GDM1 (cell line): Measurements from ENCODE around the gene CLDN15.
"Not testable (repeated sequence)": the region's sequence is repeated elsewhere in the genome, so short reads cannot be mapped to it uniquely, and the experiment has no call there.

Experiments used
- DNase-seq: peaks from one replicate; lab custom pipeline; 2025; lab: John Stamatoyannopoulos, UW

The CLDN15 gene, protein sequence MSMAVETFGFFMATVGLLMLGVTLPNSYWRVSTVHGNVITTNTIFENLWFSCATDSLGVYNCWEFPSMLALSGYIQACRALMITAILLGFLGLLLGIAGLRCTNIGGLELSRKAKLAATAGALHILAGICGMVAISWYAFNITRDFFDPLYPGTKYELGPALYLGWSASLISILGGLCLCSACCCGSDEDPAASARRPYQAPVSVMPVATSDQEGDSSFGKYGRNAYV

DNA sequence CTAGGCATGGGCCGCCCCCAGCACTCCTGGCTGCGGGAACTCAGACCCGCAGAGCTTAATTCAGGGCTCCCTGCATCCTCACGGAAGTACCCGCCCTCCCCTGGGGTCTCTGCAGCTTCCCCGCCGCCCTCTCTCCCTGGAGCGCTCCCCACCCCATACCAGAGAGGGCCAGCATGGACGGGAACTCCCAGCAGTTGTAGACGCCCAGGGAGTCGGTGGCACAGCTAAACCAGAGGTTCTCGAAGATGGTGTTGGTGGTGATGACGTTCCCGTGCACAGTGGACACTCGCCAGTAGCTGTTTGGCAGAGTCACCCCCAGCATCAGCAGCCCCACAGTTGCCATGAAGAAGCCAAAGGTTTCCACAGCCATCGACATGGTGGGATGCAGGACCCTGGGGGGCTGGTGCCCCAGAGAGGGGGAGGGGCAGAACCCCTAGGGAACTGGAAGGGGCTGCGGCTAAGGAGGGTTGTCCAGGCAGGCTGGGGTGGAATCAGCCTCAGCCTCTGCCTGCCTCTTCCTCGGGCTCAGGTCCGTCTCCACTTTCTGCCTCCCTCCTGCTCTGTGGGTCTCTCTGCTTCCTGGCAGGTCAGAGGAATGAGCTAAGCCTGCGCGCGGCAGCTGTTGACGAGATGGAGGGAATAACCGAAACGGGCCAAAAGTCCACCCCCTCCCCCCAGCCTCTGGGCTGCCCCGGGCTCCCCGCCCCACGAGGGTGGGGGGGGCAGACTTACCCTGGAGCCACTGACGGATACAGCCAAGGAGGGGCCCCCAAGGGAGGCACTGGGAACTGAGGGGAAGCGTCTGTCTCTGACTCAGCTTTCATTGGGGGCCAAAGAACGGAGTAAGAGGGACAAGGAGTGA is at the start of gene CLDN15:
Gene CLDN15, minus strand, starts transcription at position 597 of the 862 bp plus-strand sequence. Its CDS starts 221 bp downstream, at position 376.
- peak; percentile 82 for DNase-seq

DNA sequence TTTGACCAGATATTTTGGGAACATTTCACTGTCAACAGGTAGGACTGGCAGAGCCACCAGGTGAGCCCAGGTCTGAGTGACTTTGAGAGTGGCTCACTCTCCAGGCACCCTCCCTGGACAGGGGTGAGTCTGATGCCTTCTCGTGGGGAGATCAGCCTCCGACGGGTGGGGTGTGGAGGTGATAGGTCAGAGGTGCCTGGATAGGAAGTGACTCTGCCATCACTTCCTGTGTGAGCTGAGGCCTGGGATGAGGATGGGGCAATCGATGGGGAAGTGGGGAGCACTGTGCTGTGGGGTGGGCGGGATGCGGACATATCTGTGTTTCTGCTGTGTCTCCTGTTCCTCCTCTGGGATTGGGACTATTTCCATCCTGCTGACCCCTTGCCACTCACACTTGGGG is 49.4 kb upstream of the CLDN15 start:
- DNase-seq, result no peak

DNA sequence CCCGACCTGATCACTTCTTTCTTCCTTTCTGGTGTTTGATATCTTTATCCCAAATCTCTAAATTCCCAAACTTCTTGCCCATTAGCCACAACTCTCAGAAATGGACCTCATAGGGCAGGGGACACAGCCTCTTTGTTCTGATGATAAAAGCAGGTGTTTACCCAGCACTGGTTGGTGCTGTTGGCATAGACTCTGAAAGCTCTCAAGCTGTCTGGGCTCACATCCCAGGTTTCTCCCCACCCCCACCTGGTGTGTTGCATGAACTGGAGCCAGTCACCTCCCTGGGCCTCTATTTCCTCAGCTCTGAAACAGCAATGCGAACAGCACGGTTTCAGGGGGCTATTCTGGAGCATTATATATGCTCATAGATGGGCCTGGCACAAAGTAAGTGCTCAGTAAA is 48.3 kb upstream of the CLDN15 start:
- not testable (repeated sequence) for DNase-seq

DNA sequence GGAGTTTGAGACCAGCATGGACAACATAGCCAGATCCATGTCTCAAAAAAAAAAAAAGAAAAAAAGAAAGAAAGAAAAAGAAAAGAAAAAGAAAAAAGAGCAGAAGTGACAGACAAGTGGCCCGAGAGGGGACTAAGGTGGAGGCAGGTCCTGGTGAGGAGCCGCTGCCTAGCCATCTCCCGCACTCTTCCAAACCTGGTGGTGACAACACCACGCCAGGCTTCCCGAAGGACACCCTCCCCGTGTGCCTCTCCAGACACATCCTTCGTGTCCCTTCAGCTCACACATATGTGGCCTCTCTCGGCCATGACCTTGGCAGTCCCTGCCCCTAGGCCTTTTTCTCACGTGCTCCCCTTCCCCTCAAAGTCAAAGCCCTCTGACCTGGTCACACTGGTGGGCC is 47.6 kb upstream of the CLDN15 start:
- no peak for DNase-seq

DNA sequence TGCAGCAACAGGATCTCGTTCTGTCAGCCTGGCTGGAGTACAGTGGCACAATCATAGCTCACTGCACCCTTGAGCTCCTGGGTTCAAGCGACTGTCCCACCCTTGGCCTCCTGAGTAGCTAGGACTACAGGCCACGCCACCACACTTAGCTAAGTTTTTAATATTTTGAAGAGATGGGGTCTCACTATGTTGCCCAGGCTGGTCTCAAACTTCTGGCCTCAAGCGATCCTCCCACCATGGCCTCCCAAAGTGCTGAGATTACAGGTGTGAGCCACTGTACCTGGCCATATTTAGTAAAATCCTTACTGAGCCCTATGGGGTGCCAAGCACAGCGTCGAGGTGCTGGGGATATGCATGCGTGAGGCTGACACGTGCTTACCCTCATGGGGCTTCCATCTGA is 43.3 kb upstream of the CLDN15 start:
- DNase-seq, result not testable (repeated sequence)

DNA sequence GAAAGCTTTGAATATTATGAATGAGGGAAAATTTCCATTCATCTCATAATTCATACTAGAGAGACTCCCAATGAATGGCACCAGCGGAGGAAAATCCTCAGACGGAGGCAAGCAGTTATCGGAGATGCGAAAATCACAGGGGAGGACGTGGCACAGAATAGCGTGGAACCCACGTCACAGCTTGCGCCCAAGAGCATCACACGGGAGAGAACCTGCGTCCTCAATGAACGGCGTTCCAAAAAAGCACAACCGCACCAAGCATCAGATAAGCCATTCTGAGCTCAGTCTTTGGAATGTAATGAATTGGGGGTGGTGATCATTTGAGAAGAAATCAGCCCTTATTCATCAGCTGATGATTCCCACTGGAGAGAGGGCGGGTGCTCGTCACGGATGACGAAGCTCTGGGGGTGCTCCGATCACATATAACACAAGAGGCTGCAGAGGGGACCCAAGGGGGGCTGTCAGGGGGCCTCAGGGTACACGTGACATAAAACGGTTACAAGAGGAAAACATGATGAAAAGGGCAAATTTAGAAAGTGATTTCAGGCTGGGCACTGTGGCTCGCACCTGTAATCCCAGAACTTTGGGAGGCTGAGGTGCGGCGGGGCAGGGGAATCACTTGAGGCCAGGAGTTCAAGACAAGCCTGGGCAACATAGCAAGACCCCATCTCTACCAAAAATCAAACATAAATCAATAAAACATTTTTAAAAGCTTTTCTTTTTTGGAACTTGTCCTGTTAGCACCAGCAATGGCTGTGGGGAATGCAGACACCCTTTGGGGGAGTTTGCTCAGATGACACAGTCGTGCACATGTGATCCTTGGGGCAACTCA is 41.1 kb upstream of the CLDN15 start:
- DNase-seq, result no peak

DNA sequence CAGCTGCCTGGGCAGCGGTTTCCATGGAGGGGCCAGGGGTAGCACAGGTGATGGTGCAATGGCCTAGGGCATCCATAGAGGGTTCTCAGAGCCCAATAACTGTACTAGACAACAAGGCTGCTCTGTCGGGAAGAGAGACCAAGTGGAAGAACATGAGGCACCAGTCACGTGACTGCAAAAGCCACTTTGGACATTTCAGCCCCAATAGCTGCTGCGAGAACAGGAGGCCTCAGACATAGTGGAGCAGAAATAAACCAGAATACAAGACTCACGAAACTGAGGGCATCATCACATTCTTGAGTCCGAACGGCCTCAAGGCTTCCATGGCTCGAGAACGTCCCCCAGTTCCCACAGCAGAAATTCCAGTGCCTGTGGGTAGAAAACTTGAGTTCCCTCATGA is 39.6 kb upstream of the CLDN15 start:
- no peak for DNase-seq

DNA sequence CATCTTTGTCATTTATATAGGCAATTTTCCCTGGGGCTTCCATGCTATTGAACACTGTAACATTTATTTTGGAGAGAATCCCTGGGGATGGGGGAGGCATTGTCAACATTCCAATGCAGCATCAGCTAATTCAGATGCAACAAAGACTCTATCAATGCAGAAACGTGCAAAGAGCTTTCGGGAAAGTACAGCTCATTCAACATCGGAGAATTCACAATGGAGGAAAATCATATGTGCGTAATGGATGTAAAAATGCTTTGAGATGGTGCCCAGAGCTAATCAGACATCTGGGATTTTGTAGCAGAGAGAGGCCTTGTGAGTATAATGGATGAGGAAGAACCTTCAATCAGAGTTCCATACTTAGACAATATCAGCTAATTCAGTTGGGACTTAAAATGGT is 35.6 kb upstream of the CLDN15 start:
- no peak for DNase-seq

DNA sequence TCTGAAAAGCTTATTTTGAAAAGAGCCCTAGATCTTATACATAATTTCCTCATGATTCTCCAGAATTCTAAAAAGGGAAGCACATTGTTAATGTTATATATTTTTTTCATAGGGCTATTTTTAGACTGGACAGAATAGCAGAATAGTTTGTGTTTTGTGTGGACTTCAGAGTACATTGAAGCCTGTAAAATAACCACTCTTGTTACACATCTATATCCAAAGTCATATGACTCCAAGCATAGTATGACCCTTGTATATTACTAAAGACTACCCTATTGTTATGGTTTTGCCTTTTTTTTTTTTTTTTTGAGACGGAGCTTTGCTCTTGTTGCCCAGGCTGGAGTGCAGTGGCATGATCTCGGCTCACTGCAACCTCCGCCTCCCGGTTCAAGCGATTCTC is 33.4 kb upstream of the CLDN15 start:
- no peak for DNase-seq

DNA sequence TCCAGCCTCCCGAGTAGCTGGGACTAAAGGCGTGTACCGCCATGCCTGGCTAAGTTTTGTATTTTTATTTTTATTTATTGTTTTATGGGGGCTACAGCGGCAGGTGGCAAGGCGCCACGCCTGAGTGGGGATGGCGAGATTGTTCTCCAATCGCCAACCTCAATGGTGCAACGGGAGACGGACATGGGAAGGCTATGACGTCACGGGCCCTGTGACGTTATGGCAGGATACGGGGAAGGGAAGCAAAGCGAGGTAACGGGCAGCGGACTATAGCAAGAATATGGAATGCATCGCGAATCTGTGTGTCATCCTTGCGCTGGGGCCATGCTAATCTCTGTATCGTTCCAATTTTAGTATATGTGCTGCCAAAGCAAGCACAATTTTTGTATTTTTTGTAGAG is 32.1 kb upstream of the CLDN15 start:
- DNase-seq, result no peak

DNA sequence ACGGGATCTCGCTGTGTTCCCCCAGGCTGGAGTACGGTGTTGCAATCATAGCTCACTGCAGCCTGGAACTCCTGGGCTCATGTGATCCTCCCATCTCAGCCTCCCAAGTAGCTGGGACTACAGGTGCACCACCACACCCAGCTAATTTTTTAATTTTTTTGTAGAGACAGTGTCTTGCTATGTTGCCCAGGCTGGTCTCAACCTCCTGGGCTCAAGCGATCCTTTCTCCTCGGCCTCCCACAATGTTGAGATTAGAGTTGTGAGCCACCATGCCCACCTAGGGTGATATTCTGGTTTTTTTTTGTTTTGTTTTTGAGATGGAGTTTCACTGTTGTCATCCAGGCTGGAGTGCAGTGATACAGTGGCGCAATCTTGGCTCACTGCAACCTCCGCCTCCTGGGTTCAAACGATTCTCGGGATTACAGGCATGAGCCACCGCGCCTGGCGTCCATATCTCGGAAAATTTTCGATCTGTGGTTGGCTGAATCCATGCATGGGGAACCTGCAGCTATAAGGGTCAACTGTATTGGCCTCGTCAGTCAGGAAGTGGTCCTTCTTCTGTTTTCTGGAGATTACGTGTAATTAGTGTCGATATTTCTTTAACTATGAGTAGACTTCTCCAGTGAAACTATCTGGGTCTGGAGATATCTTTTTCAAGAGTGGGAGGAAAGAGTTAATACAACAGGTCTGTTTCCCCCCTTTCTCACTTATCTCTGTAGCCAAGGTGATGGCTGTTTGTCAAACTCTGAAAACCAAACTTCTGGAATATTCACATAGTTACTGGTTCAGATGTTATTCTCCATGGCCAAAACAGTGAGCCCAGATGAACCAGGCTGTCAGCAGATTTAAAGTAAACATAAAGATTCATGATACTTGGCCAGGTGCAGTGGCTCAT is 28.3 kb upstream of the CLDN15 start:
- no peak for DNase-seq

DNA sequence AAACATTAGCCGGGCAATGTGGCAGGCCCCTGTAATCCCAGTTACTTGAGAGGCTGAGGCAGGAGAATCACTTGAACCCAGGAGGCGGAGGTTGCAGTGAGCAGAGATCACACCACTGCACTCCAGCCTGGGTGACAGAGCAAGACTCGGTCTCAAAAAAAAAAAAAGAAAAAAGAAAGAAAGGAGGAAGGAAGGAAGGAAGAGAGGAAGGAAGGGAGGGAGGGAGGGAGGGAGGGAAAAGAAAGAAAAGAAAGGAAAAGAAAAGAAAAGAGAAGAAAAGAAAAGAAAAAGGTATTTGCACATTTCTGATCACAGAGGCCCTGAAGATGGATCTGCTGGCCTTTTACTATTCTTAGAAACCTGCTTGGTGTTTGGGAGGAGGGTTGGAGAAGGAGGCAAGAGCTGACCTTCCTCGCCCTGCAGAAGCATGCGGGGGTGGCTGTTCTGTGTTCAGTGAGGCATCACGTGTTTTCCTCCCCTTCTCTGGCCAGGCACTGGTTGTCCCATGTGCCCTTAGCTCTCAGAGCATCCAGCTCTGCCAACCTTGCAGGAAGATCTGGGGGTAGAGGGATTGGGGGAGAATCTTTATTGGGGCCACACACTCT is 26.6 kb upstream of the CLDN15 start:
- not testable (repeated sequence) for DNase-seq

DNA sequence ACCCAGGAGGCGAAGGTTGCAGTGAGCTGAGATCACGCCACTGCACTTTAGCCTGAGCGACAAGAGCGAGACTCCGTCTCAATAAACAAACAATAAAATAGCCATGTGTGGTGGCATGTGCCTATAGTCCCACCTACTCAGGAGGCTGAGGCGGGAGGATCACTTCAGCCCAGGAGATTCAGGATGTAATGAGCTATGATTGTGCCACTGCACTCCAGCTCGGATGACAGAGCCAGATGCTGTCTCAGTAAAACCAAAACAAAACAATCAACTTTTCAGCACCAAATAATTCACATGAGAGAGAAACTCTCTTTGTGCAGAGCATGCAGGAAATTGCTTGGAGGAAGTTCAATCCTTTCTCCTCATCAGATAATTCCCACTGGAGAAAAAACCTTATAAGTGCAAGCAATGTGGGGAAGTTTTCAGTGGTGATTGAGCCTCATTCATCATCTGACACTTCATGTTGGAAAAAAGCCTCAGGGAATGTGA is 20.7 kb upstream of the CLDN15 start:
- no peak for DNase-seq

DNA sequence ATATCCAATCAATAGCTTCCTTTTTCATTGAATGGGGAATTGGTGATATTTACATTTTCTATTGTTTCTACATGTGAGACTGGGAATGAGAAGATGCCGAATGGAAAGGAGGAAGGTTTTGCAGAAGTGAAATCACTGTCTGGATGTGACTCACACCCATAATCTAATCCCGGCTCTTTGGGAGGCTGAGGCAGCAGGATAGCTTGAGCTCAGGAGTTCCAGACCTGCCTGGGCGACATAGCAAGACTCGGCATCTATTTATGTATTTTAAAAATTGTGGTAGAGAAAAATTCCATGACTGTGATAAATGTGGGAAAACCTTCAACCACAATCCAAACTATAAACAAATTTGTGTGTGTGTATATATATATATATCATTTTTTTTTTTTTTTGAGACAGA is 18.2 kb upstream of the CLDN15 start:
- DNase-seq, result no peak

DNA sequence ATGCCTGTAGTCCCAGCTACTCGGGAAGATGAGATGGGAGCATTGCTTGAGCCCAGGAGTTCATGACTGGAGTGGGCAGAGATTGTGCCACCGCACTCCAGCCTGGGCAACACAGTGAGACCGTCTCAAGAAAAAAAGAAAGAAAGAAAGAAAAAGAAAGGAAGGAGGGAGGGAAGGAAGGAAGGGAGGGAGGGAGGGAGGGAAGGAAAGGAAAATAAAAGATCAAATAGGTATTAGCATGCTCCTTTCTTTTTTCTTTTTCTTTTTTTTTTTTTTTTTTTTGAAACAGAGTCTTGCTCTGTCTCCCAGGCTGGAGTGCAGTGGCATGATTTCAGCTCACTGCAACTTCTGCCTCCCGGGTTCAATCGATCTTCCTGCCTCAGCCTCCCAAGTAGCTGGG is 15.6 kb upstream of the CLDN15 start:
- DNase-seq, result not testable (repeated sequence)

DNA sequence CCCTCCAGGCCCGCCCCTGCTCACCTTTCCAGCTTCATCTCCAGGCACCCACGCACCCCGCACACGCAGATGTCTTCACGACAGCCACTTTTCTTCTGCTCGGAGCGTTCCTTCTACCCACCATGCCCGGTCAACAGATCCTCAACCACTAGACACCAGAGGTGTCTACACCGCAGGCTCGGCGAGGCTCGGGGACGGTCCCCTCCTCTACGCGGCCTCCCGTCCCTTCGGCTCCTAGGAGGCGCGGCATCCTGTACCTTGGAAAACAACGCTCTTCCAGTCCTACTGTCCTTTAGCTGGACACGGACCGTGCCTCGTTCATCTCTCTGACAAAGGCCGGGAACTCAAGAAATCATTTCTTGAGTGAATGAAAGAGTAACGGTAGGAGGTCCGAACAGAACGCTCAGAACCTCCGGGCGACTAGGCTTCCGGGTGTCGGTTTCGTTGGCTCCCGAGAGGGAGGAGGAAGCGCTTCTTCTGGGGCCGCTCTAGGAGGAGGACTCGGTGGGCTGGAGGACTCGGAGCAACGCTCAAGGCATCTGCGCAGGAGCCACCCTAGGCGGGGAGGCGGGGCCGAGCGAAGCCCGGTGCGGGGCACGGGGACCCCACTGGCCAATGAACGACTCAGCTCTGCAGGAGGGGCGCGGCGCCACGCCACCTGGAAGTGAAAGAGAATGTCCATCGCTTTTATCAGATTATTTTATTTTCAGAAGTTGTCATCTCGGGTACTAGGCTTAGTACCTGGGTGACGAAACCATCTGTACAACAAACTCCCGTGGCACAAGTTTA is 14.5 kb upstream of the CLDN15 start:
- peak; percentile 97 for DNase-seq

DNA sequence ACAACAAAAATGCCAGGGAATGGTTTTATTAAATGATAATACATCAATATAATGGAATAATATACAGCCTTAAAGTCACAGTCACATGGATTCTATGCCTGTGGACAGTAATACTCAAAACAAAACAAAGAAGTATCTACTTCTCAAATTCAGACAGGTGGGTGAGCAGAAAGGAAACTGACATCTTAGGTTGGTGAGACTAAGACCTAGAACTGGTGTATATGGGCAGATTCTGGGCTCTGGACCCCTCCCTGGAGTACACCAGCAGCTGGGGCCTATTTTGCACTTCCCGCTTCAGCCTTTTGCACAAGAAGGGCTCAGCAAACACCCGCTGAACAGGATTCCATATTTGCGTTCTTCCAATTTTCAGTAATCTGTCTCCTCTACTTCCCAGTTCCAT is 12.7 kb upstream of the CLDN15 start:
- DNase-seq, result no peak

DNA sequence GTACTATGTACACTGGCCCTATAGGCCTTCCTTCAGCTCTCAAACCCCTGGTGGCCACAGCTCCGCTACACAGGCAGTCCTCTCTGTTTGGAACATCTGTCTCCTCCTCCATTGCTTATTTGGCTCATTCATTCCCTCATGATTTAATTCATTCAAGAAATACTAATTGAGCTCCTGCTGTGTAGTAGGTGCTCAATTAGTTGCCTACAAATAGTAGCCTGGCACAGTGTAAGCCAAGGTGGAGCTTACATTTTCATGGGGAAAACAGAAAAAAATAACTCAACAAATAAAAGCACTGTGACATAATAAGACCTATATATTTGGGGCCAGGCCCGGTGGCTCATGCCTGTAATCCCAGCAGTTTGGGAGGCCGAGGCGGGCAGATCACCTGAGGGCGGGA is 10.7 kb upstream of the CLDN15 start:
- DNase-seq, result no peak

DNA sequence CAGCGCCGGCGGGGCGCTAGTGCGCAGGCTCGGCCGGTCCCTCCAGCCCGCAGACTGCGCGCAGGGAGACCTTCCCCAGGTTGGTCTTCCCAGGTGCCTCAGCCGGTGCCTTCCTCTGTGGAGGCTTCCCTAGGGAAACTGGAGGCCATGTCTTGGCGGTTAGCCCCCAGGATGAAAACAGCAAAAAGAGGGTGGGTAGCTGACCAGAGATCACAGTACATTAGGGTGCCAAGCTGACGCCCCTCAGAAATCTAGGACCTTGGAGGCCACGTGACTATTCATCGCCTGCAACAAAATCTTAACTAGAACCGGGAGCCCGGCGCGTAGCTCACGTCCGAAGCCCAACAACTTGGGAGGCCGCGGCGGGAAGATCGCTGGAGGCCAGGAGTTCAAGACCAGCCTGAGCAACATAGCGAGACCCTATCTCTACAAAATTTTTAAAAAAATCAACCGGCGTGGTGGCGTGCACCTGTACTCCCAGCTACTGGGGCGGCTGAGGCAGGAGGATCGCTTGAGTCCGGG is 7.6 kb upstream of the CLDN15 start:
- no peak for DNase-seq
